ENCODE measurements around the gene PITPNC1.

- TF ChIP-seq CTCF (IDR thresholded peaks at IDR 0.05) (no peak), POLR2A (IDR thresholded peaks at IDR 0.05) (no peak)
Measured at GRCh38 chr17:67546578-67547527, 169.8 kb downstream of the PITPNC1 start.

Data from suprapubic skin (tissue), 3 donors.